Body of pancreas (tissue), 4 donors: ENCODE measurements around the gene MNAT1.

Experiments
- CTCF ChIP-seq, 7 experiments: fragments of 450-650 bp in 4 of 7; fragments of 200-600 bp in 3 of 7; sonication (generic) in 3 of 7; IDR thresholded peaks; one replicate each; pipeline ENCODE4 v1.5.1; 2016 to 2019; ENCODE audit warnings: antibody characterized with exemption in 7 of 7
- POLR2A ChIP-seq, 3 donors: fragments of 450-650 bp; IDR thresholded peaks; one replicate each; pipeline ENCODE4 v1.6.1; 2016; ENCODE audit warnings: antibody characterized with exemption in 3 of 3, mild to moderate bottlenecking in 2 of 3

GRCh38 chr14:61019537-61019936, 285.0 kb downstream of the MNAT1 start:
- no peak for TF ChIP-seq CTCF (IDR thresholded peaks at IDR 0.05)
- TF ChIP-seq POLR2A (IDR thresholded peaks at IDR 0.05) = no peak
